Stimulated activated CD4-positive, alpha-beta T cell treated with anti-CD3 and anti-CD28 coated beads, Interleukin-1b, Interleukin-23, amount 100 ng/mL, for 48 hours (primary cell): ENCODE data around the gene ZG16.

Experiments used
- DNase-seq: peaks from one replicate; pipeline ENCODE4 v3.0.0-alpha.2; 2020

ZG16 gene

GRCh38 chr16:29811170-29811895, 33.3 kb downstream of the ZG16 start:
- DNase-seq, result peak; percentile 74

GRCh38 chr16:29811896-29812665, 34.0 kb downstream of the ZG16 start, which contains the start of gene PRRT2:
PRRT2 (plus strand) TSS chr16:29812193; CDS start chr16:29813055, 862 bp downstream.
- peak; percentile 44 for DNase-seq

- no peak for DNase-seq
Measured at GRCh38 chr16:29812754-29813643, 34.9 kb downstream of the ZG16 start.

GRCh38 chr16:29813644-29814562, 35.8 kb downstream of the ZG16 start:
- DNase-seq, result no peak

- DNase-seq, result no peak
Measured at GRCh38 chr16:29814592-29814991, 36.5 kb downstream of the ZG16 start.

GRCh38 chr16:29815032-29815721, 37.1 kb downstream of the ZG16 start:
- peak; percentile 60 for DNase-seq

- DNase-seq, result peak; percentile 99
Measured at GRCh38 chr16:29815793-29816693, 38.0 kb downstream of the ZG16 start, which contains the start of gene PAGR1. PAGR1 (plus strand) TSS chr16:29816152; CDS start chr16:29816526, 374 bp downstream.

GRCh38 chr16:29816694-29817441, 38.8 kb downstream of the ZG16 start:
- DNase-seq, result peak; percentile 78

GRCh38 chr16:29818082-29818481, 40.0 kb downstream of the ZG16 start:
- no peak for DNase-seq

GRCh38 chr16:29819506-29819905, 41.5 kb downstream of the ZG16 start:
- no peak for DNase-seq

GRCh38 chr16:29820271-29820701, 42.2 kb downstream of the ZG16 start, which contains the start of gene MVP:
MVP (plus strand) TSS chr16:29820462; CDS start chr16:29830550, 10,088 bp downstream.
- DNase-seq, result peak; percentile 60

- peak; percentile 58 for DNase-seq
Measured at GRCh38 chr16:29820730-29821642, 42.9 kb downstream of the ZG16 start.

- DNase-seq, result no peak
Measured at GRCh38 chr16:29821643-29822115, 43.6 kb downstream of the ZG16 start.

GRCh38 chr16:29824589-29825144, 46.6 kb downstream of the ZG16 start:
- DNase-seq, result no peak

- DNase-seq, result peak; percentile 62
Measured at GRCh38 chr16:29825145-29826044, 47.3 kb downstream of the ZG16 start.

- DNase-seq, result no peak
Measured at GRCh38 chr16:29826342-29826695, 48.3 kb downstream of the ZG16 start.

GRCh38 chr16:29830774-29831173, 52.7 kb downstream of the ZG16 start:
- no peak for DNase-seq
